Panc1 (cell line): ENCODE results near the gene AHSP.
"Not testable (repeated sequence)": the region's sequence is repeated elsewhere in the genome, so short reads cannot be mapped to it uniquely, and the experiment has no call there.

Source experiments
- CTCF ChIP-seq: fragments of 450-650 bp; IDR thresholded peaks from 2 replicates; pipeline ENCODE4 v1.5.1; 2017; ENCODE audit warnings: mild to moderate bottlenecking
- REST ChIP-seq, 2 experiments: IDR thresholded peaks; 2 replicates each; pipeline ENCODE4 v1.6.1; 2011 to 2012; ENCODE audit warnings: low read depth in 2 of 2, control low read depth in 1 of 2, low read length in 1 of 2, mild to moderate bottlenecking in 1 of 2, moderate library complexity in 1 of 2; ENCODE audit not compliant: insufficient read depth in 1 of 2

GRCh38 chr16:31538243-31538598 lies 10.5 kb downstream of the AHSP start:
- not testable (repeated sequence) for TF ChIP-seq CTCF; REST (IDR thresholded peaks at IDR 0.05; ENCODE audit: insufficient read depth in 1 of 2, low read depth in 2 of 2, low read length in 1 of 2)
